A549 treated with Mapracorat at 1 μM for 4 hours (cell line): ENCODE measurements around the gene NME5. TPM values are rescaled to one million over a fixed set of nuclear protein-coding genes. Genes with fewer than 3 reads are reported as not detected.

Experiments used
- total RNA-seq: library from RNA; stranded (reverse); fragments of 200-300 nt; extraction: Qiagen RNA extraction; gene quantifications from 5 replicates; pipeline ENCODE4 v1.2.3, GENCODE V29; 2022

Gene NME5
- total RNA-seq = not detected in 5 replicates

DNA sequence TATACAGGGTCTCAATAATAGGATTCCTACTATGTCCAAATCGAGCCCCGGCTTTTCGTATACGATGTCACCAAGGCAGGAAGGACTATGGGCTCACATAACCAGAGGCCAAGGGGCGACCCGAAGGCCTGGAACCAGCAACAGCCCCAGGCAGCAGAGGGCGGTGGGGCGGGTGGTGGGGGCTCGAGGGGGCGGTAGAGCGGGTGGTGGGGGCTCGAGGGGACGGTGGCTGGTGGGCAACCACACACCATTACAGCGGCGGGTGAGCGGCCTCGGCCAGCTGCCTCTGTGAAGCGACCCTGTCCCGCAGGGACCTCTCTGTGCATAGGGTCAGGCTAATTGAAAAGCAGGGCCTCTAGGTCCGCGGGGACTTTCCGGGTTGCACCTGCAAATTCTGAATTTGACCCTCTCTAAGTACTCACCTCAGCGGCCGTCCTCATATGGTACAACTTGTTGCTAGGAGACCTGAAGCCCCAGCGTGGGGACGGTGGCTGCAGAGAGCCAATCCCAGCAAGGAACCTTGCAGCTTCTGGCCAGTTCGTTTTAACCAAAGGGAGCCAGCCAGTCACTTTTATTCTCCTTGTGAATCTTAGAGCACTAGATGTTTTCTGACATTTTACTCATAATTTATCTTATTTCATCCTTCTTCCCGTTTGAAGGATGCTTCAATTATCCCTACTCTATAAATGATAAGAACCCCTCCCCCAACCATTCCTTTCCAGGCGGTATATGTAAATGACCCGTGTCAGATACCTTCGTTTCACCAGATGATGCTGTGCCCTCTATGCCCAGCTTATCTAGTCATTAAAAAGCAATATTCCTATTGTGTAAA is at the start of gene NME5:
Gene NME5, minus strand, starts transcription at position 480 of the 832 bp plus-strand sequence. CDS start 648 bp downstream, outside the sequence.

GRCh38 chr5:138178516-138179276 is 39.5 kb upstream of the NME5 start, which contains the start of the genes BRD8 and KIF20A:
Gene BRD8 (minus strand): TSS chr5:138178630. CDS start chr5:138178614, 16 bp downstream.
Gene KIF20A (plus strand): TSS chr5:138179112. CDS start chr5:138179681, 569 bp downstream.

GRCh38 chr5:138083702-138084101 is 55.5 kb downstream of the NME5 start, which contains the start of gene WNT8A:
Gene WNT8A (plus strand): TSS chr5:138084033. CDS start chr5:138084128, 95 bp downstream.

Other genes starting within 250 kb of the NME5 start
- gene PKD2L2, start 250.0 kb downstream of the NME5 start, total RNA-seq = 0.07 TPM in 1 of 5 replicates, not detected in the others
- gene FAM13B, start 106.3 kb downstream of the NME5 start, total RNA-seq = 11.1 to 16.8 TPM (median 11.3 TPM) in 5 replicates
- not detected in 5 replicates for gene WNT8A, start 55.4 kb downstream of the NME5 start, total RNA-seq
- gene BRD8, start 39.2 kb upstream of the NME5 start, total RNA-seq = 46.5 to 51.5 TPM (median 47.0 TPM) in 5 replicates
- 37.7 to 49.8 TPM (median 43.8 TPM) in 5 replicates for gene KIF20A, start 39.7 kb upstream of the NME5 start, total RNA-seq
- gene CDC23, start 73.9 kb upstream of the NME5 start, total RNA-seq = 23.0 to 28.9 TPM (median 27.7 TPM) in 5 replicates
- gene GFRA3, start 135.2 kb upstream of the NME5 start, total RNA-seq = 0.18 TPM in 1 of 5 replicates, not detected in the others
- 8.2 to 11.9 TPM (median 10.5 TPM) in 5 replicates for gene CDC25C, start 192.4 kb upstream of the NME5 start, total RNA-seq
- 17.3 to 21.6 TPM (median 19.5 TPM) in 5 replicates for gene FAM53C, start 198.8 kb upstream of the NME5 start, total RNA-seq
- 34.0 to 43.3 TPM (median 39.9 TPM) in 5 replicates for gene KDM3B, start 213.3 kb upstream of the NME5 start, total RNA-seq